Right lobe of liver (tissue), 4 donors: ENCODE results near the gene SLC25A42.

Experiments used
- POLR2A ChIP-seq: fragments of 450-650 bp; IDR thresholded peaks from one replicate; pipeline ENCODE4 v1.6.1; 2017; ENCODE audit warnings: antibody characterized with exemption, mild to moderate bottlenecking
- TF ChIP-seq, protein P1 (sequence below), 4 donors: fragments of 200-600 bp in 3 of 4; fragments of 450-650 bp in 1 of 4; IDR thresholded peaks; one replicate each; pipeline versions ENCODE4 v1.5.1 to v1.8.0; 2016 to 2022; ENCODE audit warnings: antibody characterized with exemption in 4 of 4, mild to moderate bottlenecking in 2 of 4
- donor health status: DM: no; HTN: no; CAD: no.
- donor health status: DM: no; HTN: no; CAD: no.
- donor health status: DM: no; HTN: yes; CAD: no.

DNA sequence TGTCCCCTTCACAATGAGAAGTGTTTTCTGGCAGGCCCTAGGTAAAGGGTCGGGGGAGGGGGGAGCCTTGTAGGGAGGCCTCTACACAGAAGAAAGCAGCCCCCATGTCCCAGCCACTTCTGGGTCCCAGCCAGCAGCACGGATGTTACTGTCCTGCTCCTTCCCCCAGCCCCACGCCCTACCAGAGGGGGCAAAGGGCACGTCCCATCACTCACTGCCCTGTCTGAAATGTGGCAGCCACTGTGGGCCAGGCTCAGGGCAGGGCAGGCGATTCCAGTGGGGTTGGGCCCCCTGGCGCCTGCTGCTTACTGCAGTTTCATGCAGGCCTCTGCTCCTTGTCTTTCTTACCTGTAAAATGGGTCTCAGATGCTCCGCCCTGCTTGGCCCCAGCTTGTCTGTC is 6.1 kb upstream of the SLC25A42 start:
- TF ChIP-seq, protein P1, sequence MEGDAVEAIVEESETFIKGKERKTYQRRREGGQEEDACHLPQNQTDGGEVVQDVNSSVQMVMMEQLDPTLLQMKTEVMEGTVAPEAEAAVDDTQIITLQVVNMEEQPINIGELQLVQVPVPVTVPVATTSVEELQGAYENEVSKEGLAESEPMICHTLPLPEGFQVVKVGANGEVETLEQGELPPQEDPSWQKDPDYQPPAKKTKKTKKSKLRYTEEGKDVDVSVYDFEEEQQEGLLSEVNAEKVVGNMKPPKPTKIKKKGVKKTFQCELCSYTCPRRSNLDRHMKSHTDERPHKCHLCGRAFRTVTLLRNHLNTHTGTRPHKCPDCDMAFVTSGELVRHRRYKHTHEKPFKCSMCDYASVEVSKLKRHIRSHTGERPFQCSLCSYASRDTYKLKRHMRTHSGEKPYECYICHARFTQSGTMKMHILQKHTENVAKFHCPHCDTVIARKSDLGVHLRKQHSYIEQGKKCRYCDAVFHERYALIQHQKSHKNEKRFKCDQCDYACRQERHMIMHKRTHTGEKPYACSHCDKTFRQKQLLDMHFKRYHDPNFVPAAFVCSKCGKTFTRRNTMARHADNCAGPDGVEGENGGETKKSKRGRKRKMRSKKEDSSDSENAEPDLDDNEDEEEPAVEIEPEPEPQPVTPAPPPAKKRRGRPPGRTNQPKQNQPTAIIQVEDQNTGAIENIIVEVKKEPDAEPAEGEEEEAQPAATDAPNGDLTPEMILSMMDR (IDR thresholded peaks at IDR 0.05): no peak
- no peak for TF ChIP-seq POLR2A
